ENCODE data around the gene ZNF516. TPM values are rescaled to one million over a fixed set of nuclear protein-coding genes. Genes with fewer than 3 reads are reported as not detected.

The ZNF516 gene
- total and polyA plus RNA-seq, 2 of the 4 experiments (the other 2 are of a cell fraction): 7.9 to 16.9 TPM

GRCh38 chr18:76361219-76361618 is 133.8 kb downstream of the ZNF516 start:
- Histone ChIP-seq H3K9me3 (ENCODE audit: control insufficient read depth, insufficient read depth, low read length) (no peaks in the 10 kb centered on the region), H3K56ac (ENCODE audit: extremely low read depth, insufficient read depth, low read length) (no peak overlapping the region), H3K27ac (ENCODE audit: insufficient read depth, low read length) (no peak overlapping the region), H3K4me3 (ENCODE audit: insufficient read depth, low read depth, low read length) (no peak overlapping the region), H3K27me3 (ENCODE audit: control insufficient read depth, insufficient read depth, low read length) (no peaks in the 10 kb centered on the region), H3K18ac (ENCODE audit: low read depth, low read length) (no peak overlapping the region), H4K91ac (ENCODE audit: insufficient read depth, low read depth, low read length) (no peak overlapping the region), H3K23ac (ENCODE audit: low read depth, low read length) (no peak overlapping the region), H3K4me1 (ENCODE audit: control insufficient read depth, insufficient read depth, low read length) (peaks cover 11% of the 10 kb centered on the region), H3K9ac (ENCODE audit: low read depth, low read length) (no peak overlapping the region), H2BK120ac (ENCODE audit: low read depth, low read length) (no peak overlapping the region; the same call in 1 of the 2 replicates), H4K5ac (ENCODE audit: low read depth, low read length) (no peak overlapping the region), H2BK20ac (ENCODE audit: low read depth, low read length) (no peak overlapping the region), H3K79me1 (ENCODE audit: low read depth in 1 of 2, low read length in 2 of 2) (peaks cover 20 to 58% of the 10 kb centered on the region in 2 experiments), H3K4me2 (ENCODE audit: low read depth, low read length) (no peak overlapping the region), H3K9me1 (ENCODE audit: insufficient read depth, low read length) (peaks cover 26% of the 10 kb centered on the region), H2AFZ (replicated peaks; ENCODE audit: low read length, poor library complexity) (no peak overlapping the region), H3K4ac (ENCODE audit: low read depth, low read length) (no peak overlapping the region), H4K8ac (ENCODE audit: low read depth in 2 of 2, low read length in 2 of 2) (no peak overlapping the region), H3K36me3 (ENCODE audit: control insufficient read depth, insufficient read depth, low read length) (peaks cover 41% of the 10 kb centered on the region; the same call in 1 of the 2 replicates), H2AK5ac (ENCODE audit: low read depth, low read length) (no peak overlapping the region), H3K14ac (replicated peaks; ENCODE audit: low read depth, low read length) (no peak overlapping the region), H2AK9ac (replicated peaks; ENCODE audit: low read depth, low read length, poor library complexity) (no peak overlapping the region), H2BK15ac (ENCODE audit: low read depth, low read length) (no peak overlapping the region), H4K20me1 (ENCODE audit: insufficient read depth, low read length) (peaks cover 7% of the 10 kb centered on the region), H2BK5ac (ENCODE audit: low read depth, low read length, poor library complexity, severe bottlenecking) (no peak overlapping the region)
- no CpG with 5 or more reads among the region's 8 CpGs for WGBS, 2 experiments (ENCODE audit: extremely low coverage in 2 of 2, insufficient read length in 1 of 2)
- TF ChIP-seq MAZ (IDR thresholded peaks at IDR 0.05; ENCODE audit: borderline replicate concordance, low read depth, low read length) (no peak), BHLHE40 (IDR thresholded peaks at IDR 0.05; ENCODE audit: low read depth, low read length) (no peak), MAFK (IDR thresholded peaks at IDR 0.05; ENCODE audit: low read depth, low read length) (no peak), POLR2A (IDR thresholded peaks at IDR 0.05; ENCODE audit: low read depth, low read length) (no peak), SMC3 (IDR thresholded peaks at IDR 0.05; ENCODE audit: low read depth, low read length) (no peak), CHD1 (IDR thresholded peaks at IDR 0.05; ENCODE audit: low read depth, low read length) (no peak), RCOR1 (IDR thresholded peaks at IDR 0.05; ENCODE audit: insufficient replicate concordance, low read length) (no peak), NFE2L2 (IDR thresholded peaks at IDR 0.05; ENCODE audit: low read depth, low read length) (no peak), FOS (IDR thresholded peaks at IDR 0.05; ENCODE audit: low read depth, low read length) (no peak), CEBPB (IDR thresholded peaks at IDR 0.05; ENCODE audit: low read depth, low read length) (no peak), MXI1 (IDR thresholded peaks at IDR 0.05; ENCODE audit: borderline replicate concordance, low read depth, low read length) (no peak), RFX5 (IDR thresholded peaks at IDR 0.05; ENCODE audit: low read depth, low read length) (no peak), RAD21 (IDR thresholded peaks at IDR 0.05; ENCODE audit: low read length) (no peak)
- TF ChIP-seq, protein P1, sequence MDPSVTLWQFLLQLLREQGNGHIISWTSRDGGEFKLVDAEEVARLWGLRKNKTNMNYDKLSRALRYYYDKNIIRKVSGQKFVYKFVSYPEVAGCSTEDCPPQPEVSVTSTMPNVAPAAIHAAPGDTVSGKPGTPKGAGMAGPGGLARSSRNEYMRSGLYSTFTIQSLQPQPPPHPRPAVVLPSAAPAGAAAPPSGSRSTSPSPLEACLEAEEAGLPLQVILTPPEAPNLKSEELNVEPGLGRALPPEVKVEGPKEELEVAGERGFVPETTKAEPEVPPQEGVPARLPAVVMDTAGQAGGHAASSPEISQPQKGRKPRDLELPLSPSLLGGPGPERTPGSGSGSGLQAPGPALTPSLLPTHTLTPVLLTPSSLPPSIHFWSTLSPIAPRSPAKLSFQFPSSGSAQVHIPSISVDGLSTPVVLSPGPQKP (IDR thresholded peaks at IDR 0.05; ENCODE audit: borderline replicate concordance, low read depth, low read length): no peak
- TF ChIP-seq, protein P2, sequence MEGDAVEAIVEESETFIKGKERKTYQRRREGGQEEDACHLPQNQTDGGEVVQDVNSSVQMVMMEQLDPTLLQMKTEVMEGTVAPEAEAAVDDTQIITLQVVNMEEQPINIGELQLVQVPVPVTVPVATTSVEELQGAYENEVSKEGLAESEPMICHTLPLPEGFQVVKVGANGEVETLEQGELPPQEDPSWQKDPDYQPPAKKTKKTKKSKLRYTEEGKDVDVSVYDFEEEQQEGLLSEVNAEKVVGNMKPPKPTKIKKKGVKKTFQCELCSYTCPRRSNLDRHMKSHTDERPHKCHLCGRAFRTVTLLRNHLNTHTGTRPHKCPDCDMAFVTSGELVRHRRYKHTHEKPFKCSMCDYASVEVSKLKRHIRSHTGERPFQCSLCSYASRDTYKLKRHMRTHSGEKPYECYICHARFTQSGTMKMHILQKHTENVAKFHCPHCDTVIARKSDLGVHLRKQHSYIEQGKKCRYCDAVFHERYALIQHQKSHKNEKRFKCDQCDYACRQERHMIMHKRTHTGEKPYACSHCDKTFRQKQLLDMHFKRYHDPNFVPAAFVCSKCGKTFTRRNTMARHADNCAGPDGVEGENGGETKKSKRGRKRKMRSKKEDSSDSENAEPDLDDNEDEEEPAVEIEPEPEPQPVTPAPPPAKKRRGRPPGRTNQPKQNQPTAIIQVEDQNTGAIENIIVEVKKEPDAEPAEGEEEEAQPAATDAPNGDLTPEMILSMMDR (conservative IDR thresholded peaks at IDR 0.05; ENCODE audit: low read depth, low read length): no peak
- TF ChIP-seq, protein P3, sequence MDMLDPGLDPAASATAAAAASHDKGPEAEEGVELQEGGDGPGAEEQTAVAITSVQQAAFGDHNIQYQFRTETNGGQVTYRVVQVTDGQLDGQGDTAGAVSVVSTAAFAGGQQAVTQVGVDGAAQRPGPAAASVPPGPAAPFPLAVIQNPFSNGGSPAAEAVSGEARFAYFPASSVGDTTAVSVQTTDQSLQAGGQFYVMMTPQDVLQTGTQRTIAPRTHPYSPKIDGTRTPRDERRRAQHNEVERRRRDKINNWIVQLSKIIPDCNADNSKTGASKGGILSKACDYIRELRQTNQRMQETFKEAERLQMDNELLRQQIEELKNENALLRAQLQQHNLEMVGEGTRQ (IDR thresholded peaks at IDR 0.05; ENCODE audit: low read depth, low read length): no peak
- dilution Hi-C loops (cut with HindIII; ENCODE audit: low sequenced_read_pairs, unreplicated experiment): no loop called here
- intact Hi-C loops (cut with micrococcal nuclease): no loop called here
- CTCF ChIA-PET: no interaction called here
- in situ Hi-C loops (cut with MboI; ENCODE audit: low sequenced_read_pairs): loop anchor here (25.0 kb wide), 2 partner anchors 874 to 1149 kb away; partner anchors contain the start of genes PTGR3 and TSHZ1
- TSS peak; percentile 35 for BruUV-seq (replicated peaks)
- no peak for ATAC-seq (ENCODE audit: low read depth)
- POLR2A ChIA-PET (ENCODE audit: unreplicated experiment): no interaction called here
- DNase-seq: no peak
